CD4-positive, alpha-beta T cell treated with Interleukin-10 for 1 hour (primary cell): ENCODE data around the gene TBC1D5.
"Not testable (repeated sequence)": the region's sequence is repeated elsewhere in the genome, so short reads cannot be mapped to it uniquely, and the experiment has no call there.

Experiments used
- DNase-seq: peaks from one replicate; pipeline ENCODE4 v3.0.0-alpha.2; 2020

TBC1D5 gene

GRCh38 chr3:17640466-17640865 lies 102.0 kb downstream of the TBC1D5 start:
- DNase-seq = no peak

GRCh38 chr3:17639765-17640164 lies 102.7 kb downstream of the TBC1D5 start:
- DNase-seq = no peak

- DNase-seq = no peak
Observed at GRCh38 chr3:17639257-17639656, 103.2 kb downstream of the TBC1D5 start.

GRCh38 chr3:17638356-17638755 lies 104.1 kb downstream of the TBC1D5 start:
- no peak for DNase-seq

- DNase-seq = not testable (repeated sequence)
Observed at GRCh38 chr3:17635675-17636074, 106.8 kb downstream of the TBC1D5 start.

- DNase-seq = no peak
Observed at GRCh38 chr3:17634964-17635363, 107.5 kb downstream of the TBC1D5 start.

GRCh38 chr3:17634201-17634600 lies 108.2 kb downstream of the TBC1D5 start:
- DNase-seq = no peak

- DNase-seq = no peak
Observed at GRCh38 chr3:17632401-17633100, 109.9 kb downstream of the TBC1D5 start.

- DNase-seq = no peak
Observed at GRCh38 chr3:17631609-17632008, 110.8 kb downstream of the TBC1D5 start.

GRCh38 chr3:17629400-17629799 lies 113.0 kb downstream of the TBC1D5 start:
- no peak for DNase-seq

- no peak for DNase-seq
Observed at GRCh38 chr3:17626395-17626794, 116.0 kb downstream of the TBC1D5 start.

- DNase-seq = no peak
Observed at GRCh38 chr3:17625133-17625532, 117.3 kb downstream of the TBC1D5 start.

GRCh38 chr3:17623464-17623863 lies 119.0 kb downstream of the TBC1D5 start:
- DNase-seq = no peak

- no peak for DNase-seq
Observed at GRCh38 chr3:17619968-17620367, 122.5 kb downstream of the TBC1D5 start.

GRCh38 chr3:17613017-17613416 lies 129.4 kb downstream of the TBC1D5 start:
- not testable (repeated sequence) for DNase-seq

- no peak for DNase-seq
Observed at GRCh38 chr3:17607905-17608304, 134.5 kb downstream of the TBC1D5 start.

- no peak for DNase-seq
Observed at GRCh38 chr3:17605934-17606333, 136.5 kb downstream of the TBC1D5 start.

GRCh38 chr3:17605032-17605431 lies 137.4 kb downstream of the TBC1D5 start:
- no peak for DNase-seq

- no peak for DNase-seq
Observed at GRCh38 chr3:17602126-17602525, 140.3 kb downstream of the TBC1D5 start.

- DNase-seq = no peak
Observed at GRCh38 chr3:17592956-17593355, 149.5 kb downstream of the TBC1D5 start.

GRCh38 chr3:17590465-17590864 lies 152.0 kb downstream of the TBC1D5 start:
- DNase-seq = no peak

GRCh38 chr3:17589888-17590287 lies 152.5 kb downstream of the TBC1D5 start:
- DNase-seq = no peak

- no peak for DNase-seq
Observed at GRCh38 chr3:17588422-17588821, 154.0 kb downstream of the TBC1D5 start.

GRCh38 chr3:17585394-17586325 lies 156.8 kb downstream of the TBC1D5 start:
- no peak for DNase-seq
